ENCODE measurements around the gene C1orf35. TPM values are rescaled to one million over a fixed set of nuclear protein-coding genes. Genes with fewer than 3 reads are reported as not detected.
A peak's percentile ranks its signal among the peaks of the same experiment; 100 is the strongest.

The C1orf35 gene
- 22.4 TPM for total RNA-seq

DNA sequence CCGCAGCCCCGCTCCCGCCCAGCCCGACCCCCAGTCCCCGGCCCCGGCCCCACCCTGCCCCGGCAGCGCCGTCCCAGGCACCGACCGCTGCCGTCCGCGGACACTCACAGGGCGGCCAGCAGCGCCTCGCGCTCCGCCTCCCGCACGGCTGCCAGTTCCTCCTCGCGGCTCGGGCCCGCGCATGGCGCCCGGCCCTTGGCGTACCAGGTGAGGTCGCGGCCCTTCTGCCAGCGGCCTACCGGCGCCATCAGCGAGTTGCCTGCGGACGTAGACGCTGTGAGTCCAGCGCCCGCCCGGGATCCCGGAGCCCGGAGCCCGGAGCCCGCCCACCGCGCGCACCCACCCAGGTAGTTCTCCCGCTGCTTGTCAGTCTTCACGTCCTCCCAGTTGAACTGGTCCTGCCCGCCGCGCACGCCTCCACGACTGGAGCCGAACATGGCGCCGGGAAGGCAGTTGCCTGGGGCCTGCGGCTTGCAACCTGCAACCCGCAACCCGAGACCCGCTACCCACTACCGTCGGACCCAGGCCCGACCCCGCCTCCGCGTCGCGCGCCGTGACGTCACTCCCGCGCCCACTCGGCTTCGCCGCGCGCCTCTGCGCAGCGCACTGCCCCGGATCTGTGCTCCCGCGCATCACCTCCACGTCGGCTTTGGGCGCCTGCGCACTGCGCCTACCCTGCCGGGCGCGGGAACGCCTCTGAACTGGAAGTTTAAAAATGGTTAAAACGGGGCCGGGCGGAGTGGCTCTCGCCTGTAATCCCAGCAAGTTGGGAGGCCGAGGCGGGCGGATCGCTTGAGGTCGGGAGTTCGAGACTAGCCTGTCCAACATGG, at the start of gene C1orf35:
C1orf35 (minus strand) TSS at position 535 of the 830 bp plus-strand sequence; CDS start at position 437, 98 bp downstream.
- DNase-seq (ENCODE audit: low spot score), result peak; percentile 94

GRCh38 chr1:228152918-228153258, 49.8 kb upstream of the C1orf35 start:
- no peak for DNase-seq (ENCODE audit: low spot score)

GRCh38 chr1:228152097-228152917, 49.2 kb upstream of the C1orf35 start:
- no peak for DNase-seq (ENCODE audit: low spot score)

- DNase-seq (ENCODE audit: low spot score), result no peak
Measured at GRCh38 chr1:228151180-228151925, 48.2 kb upstream of the C1orf35 start.

GRCh38 chr1:228150461-228151179, 47.5 kb upstream of the C1orf35 start:
- DNase-seq (ENCODE audit: low spot score), result peak; percentile 38

DNA sequence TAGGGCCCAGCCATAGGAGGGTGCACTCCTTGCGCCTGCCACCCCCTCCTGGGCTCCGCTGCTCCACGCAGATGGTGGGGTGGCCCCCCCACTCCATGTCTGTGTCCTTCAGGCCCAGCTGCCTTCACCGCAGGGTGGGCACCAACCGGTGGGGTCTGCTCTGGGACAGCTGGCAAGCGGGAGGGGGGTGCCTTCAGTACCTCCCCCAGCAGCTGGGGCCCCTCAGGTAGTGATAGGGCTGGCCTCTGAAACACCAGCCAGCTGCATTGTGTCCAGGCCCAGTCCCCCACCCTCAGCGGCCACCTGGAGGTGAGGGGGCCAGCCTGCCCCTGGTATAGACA, 47.0 kb upstream of the C1orf35 start:
- no peak for DNase-seq (ENCODE audit: low spot score)

DNA sequence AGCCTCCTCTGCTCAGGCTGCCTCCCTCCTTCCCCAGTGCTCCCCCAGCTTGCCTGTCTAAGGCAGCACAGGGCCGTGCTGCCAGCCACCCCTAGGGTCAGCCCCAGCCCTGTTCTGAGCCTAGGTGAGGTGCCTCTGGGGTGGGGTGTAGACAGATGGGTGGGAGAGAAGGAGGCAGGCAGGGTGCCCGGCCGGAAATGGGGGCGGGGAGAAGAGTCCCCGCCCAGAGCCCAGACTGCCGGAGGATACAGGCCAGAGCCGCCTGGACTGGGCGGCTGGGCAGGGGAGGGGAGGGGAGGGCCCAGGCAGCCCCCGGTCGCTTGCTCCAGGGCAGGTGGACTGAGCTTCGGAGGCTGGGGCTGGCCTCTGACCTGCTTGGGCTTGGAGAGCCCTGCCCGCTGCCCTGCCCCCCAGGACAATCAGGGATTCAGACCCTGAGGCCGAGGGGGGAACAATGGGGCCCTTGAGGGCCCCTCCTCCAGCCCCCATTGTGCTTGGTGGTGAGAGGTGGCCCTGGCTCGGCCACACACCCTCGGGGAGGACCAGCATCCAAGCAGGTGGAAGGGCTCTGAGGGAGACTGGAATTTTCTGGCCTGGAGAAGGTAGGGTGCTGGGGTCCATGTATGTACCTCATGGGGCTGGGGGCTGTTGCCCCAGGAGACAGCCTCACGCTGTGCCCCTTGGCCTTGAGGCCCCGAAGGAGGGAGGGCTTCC, 46.4 kb upstream of the C1orf35 start, which contains the start of gene GJC2:
GJC2 (plus strand) TSS at position 525 of the 714 bp plus-strand sequence. CDS start 7,829 bp downstream, outside the sequence.
- DNase-seq (ENCODE audit: low spot score), result no peak

GRCh38 chr1:228148935-228149405, 45.8 kb upstream of the C1orf35 start:
- DNase-seq (ENCODE audit: low spot score), result no peak

GRCh38 chr1:228148196-228148861, 45.2 kb upstream of the C1orf35 start:
- DNase-seq (ENCODE audit: low spot score), result no peak

DNA sequence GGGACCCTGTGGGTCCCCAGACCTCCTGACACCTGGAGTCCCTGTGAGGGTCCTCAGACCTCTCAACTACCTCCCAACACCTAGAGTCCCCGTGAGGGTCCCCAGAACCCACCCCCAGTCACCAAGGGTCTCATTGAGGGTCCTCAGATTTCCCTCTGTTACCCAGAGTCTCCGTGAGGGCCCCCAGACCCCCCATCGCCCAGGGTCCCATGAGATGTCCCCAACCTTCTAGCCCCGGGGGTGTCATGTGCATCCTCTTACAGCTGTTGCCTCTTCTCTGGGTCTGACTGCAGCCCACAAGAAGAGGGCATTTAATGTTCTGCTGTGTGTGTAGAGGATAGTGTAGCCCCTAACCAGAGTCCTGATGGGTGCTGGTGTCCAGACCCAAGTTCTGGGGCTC, 44.6 kb upstream of the C1orf35 start:
- no peak for DNase-seq (ENCODE audit: low spot score)

- DNase-seq (ENCODE audit: low spot score), result no peak
Measured at GRCh38 chr1:228147151-228147693, 44.1 kb upstream of the C1orf35 start.

GRCh38 chr1:228146417-228147150, 43.5 kb upstream of the C1orf35 start:
- DNase-seq (ENCODE audit: low spot score), result no peak

GRCh38 chr1:228145463-228146416, 42.6 kb upstream of the C1orf35 start:
- no peak for DNase-seq (ENCODE audit: low spot score)

DNA sequence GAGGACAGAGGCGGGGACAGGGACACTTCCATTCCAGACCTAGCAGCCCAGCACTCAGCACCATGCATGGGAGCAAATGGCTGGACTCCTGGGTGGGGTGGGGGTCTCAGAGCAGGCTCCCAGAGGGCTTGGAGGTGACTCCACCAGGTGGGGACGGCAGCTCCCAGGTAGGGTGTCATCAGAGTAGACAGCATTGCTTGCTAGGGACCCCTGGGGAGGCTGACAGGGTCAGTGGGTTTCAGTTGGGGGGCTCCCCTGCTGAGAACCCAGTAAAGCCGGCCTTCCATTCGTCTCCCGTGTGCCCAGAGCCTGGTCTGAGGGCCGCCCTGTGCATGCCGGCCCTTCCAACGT, 41.8 kb upstream of the C1orf35 start:
- DNase-seq (ENCODE audit: low spot score), result no peak

DNA sequence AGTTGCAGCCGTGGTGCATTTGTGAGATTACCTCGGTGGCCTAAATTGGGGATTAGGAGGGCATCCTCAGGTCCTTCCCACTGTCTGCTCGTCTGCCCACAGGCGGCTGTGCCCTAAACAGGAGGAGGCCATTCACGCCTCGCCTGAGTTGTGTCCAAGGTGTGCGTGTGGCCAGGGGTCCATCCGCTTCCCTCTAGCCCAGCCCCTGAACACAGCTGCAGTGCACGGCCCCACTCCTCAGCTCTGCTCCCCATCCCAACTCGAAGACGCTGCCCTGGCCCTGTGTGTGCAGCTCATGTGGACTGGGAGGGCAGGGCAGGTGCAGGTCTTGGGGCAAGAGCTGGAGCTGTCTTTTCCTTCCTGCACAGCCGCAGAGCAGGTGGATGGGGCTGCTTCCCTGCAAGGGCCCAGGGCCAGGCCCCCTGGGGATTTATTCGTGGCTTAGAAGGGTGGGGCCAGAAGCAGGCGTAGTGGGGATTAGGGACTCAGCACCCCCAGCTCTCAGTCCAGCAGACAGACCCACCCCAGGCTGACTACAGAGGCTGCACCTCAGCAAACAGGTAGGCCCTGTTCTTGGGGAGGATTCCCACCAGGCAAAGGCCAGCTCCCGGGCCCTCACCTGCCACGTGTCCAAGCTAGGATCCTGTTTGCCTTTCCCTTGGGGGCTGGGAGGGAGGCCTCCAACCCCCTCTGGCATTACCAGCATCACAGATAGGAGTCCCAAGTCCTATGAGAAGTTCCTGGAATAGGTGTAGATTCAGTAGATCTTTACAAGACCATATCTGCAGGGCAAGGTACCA, 41.3 kb upstream of the C1orf35 start:
- DNase-seq (ENCODE audit: low spot score), result no peak

- DNase-seq (ENCODE audit: low spot score), result no peak
Measured at GRCh38 chr1:228143480-228144192, 40.5 kb upstream of the C1orf35 start.

All from mucosa of gallbladder (tissue), 1 donor.